CD4-positive, alpha-beta T cell treated with Interleukin-15 for 1 hour (primary cell): ENCODE data around the gene TCF4.

Source experiments
- DNase-seq: peaks from one replicate; pipeline ENCODE4 v3.0.0-alpha.2; 2020

Gene TCF4

DNA sequence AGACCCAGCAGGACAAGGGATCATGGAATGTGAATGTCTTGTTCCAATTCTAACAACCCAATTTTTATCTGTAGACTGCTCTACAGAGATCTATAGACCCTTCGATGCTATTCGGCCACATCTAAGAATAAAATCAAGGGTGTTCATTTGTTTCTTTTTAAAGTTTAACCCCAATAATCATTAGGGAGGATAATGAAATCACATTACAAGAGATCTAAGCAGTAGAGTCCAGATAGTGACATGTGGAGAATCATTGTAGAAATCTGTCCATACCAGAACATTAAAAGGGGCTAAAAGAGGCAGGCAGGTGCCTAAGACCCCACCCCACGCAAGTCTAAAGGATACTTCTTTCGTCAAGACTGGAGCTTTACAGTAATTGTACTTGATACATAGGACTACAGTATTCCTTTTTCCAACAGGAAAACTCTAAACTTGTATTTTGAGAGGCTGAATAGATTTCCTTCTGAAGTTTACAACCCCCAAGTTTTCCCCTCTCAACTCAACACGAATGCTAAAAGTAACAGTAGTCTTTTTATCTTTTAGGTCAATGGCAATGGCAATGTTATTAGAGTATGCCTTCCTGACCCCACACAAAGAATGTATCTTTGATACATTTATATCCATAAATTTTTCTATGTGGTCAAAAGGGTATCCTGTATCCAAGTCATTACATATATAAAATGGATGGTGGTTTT lies 183.7 kb downstream of the TCF4 start:
- DNase-seq: no peak

DNA sequence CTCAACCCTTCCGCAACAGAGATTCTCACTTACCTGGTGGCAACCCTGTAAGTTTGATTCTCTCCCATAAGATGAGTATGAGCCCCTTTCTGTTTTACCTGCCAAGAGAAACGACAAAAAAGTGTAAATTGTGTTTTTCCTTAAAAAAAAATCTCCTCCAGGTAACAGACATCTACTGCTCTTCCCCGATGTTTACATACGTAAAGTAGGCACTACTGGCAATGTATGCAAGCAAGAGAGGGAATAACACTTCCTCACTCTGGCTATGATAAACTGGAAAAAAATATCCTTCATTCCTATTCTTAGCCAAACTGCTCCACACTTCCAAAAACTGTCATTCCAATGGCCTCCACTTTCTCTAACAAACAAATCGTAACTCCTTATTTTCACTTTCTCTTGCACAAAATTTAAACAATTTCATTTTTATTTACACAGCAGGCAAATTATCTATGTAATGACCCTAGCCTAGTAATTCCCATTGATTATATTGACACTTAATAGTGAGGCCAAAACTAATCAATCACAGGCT lies 184.5 kb downstream of the TCF4 start:
- no peak for DNase-seq

DNA sequence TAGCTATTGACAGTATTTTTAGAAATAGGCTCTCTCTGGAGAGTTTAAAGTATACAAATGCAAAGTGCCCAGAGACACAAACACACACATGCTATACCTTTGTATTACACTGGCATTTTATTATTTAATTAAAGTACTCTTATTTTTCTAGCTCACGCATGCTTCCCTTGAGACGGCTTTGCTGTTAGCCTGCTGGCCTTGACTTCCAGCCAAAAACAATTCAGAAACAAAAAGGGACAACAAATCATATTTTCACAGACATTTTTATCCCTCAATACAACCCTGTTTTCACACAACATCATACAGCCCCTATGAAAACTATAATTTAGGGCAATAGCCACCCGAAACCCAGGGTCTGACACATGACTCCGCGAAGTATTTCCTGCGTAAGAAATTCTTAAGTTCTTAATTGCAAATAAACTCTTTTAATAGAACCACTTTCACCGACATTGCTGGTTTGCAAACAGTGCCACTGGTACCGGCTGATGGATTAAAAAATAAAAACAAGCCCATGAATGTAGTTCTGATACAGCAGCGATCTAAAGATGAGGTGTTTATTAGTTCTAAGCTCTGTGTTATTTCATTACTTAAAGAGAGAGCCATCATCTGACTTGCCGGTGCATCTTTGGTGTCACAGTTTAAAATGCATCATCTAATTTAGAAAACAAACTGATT lies 185.1 kb downstream of the TCF4 start:
- no peak for DNase-seq

DNA sequence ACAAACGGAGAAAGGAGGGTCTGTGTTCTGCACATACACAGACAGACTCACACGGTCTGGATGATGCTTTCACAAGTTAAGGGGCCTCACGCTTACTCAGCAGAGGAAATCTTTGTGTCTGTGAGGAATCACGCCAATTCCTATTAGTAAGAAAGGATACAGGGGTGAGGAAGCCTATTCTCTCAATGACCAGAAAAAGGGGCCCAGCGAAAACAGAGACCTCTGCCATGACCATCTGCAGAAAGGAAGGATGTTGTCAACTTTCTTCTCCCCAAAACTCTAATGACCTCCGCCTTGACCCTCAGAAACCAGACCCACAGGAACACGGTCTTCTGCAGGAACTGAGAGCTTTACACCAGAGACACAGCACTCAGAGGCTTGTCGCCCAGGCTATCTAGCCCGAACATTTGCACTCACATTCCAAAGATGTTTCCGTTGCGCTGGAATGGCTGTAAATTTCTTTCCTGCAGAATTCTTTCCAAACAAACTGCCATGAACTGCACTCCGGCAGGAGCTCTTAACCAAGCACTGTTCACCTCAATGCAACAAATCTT lies 186.3 kb downstream of the TCF4 start:
- DNase-seq: no peak

DNA sequence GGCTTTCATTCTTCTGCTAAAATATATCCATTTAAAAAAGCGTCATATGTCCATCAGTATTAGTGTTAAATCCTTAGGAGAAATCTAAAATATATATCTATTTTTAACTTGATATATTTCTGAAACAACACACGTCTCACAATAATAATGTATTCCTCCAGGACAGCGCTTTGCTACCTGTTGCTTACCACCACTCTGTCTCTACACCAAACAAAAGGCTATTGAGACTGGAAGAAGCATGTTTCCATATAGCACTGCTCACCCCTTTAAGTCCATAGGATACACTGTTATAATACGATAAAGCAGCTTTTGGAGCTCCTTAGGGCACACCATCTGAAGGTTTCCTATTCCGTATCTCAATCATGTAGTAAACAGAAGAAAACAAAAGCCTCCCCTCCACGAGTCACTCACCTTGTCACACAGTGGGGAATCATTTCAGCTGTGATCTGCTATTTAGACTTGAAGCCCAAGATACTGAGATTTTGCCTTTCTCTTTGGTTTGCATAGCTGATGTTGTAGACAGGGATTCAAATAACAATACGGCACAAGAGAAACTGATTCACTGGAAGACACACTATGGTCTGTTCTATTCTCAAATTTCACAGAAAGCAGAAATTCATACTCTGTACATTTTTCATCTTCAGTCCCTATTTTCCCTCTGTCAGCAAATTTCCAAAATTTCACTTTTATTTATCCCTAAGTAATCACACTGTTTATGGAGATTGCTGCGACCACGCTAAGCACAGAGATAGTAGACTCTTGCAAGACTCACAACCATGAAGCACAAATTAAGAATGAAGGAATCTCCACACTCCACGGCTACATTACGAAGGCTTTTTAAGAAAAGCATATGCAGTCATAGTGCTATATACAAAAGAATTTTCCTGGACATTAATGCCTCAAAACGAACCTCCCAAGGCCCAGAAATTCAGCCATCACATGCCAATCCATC lies 187.1 kb downstream of the TCF4 start:
- no peak for DNase-seq

DNA sequence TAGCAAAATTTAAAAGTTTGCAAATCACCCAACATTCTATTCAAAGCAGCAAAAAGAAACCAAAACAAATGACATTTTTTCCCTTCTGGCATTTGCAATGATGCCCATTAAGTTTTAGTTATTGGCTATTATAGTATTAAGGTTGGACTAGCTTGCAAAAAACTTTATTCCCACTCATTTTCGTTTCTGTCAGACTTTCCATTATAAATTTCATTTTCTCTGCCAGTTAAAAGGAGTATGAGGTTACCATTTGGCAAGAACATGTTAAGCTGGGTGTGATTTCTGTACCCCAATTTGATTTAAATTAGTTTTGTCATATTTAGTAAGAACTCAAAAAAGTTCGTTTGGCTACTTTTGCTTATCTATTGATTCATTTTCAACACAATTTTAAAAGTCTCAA lies 187.9 kb downstream of the TCF4 start:
- DNase-seq: no peak

DNA sequence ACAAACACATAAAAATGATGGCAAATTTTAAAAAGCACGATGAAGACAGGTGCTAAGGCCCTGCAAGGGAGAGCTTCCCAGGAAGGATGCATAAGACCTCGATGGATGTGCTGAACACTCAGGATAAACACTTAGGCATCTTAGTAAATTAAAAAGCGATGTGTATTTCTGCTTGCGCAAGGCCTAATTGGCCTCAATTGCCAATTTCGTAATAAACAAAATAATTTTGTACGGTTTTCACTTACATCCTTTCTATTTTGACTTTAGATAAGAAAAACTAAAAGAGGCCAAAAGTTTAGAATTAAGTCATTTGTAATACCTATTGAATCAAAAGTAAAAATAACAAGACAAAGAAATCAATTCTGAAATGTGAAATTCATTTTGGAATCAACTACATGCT lies 189.1 kb downstream of the TCF4 start:
- DNase-seq: no peak

DNA sequence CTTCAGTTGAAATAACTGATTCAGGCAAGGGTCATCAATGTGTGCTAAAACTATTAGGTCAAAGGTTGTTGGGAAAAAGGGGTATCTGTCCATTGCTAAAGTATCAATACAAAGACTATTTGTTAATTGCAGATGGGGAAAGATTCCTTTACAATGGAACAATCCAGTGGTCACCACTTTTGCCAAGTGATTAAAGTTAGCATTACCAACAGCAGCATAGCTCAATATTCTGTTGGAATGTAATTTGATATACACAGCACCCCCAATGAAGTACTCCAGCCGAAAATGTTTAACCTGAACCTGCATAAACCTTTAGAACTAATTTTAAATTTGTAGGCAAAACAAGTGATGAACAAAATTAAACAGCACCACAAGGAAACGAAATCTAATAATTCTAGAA lies 191.0 kb downstream of the TCF4 start:
- no peak for DNase-seq

DNA sequence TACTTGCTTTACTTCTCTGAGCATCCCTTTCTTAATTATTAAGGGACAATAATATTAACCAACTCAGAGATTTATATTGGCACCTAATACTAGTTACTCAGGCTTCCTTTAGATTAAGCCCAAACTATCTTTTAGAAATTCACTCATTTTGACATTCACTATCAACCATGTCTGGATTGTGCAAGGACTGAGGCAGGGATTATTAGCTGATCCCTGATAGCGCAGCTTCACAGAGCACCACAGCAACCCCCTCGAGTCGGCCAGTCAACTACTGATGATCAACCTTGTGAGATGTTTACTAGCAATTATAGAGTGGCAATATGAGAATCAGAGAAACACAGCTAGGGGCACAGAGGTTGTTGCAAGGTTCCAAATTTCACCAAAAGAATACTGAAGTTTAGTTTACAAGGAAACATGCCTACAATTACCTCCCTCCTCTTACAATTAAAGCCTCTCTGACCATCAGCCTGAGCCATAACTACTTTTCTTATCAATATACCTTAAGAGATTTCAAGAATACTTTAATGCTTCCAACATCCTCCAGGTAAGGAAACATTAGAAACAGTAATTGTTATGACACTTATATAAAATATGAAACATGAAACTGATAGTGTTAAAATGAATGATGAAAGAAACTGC lies 191.6 kb downstream of the TCF4 start:
- no peak for DNase-seq

DNA sequence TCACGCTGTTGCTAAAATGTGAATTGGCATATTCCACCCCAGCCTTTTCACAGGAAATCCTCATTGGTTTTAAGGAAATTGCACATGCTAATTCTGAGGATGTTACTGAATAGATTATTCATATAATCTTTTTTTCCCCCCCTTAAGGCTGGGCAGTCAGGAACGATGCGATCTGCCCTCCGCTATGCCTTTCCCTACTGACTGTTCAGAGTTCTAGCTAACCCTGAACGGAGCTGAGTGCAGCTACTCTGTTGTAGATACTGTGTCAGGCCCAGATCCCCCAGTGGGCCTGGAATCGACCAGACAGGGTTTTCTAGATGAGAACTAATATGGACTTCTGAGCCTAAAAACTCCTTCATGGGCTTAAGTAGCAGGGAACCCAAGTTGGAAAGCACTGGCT lies 192.2 kb downstream of the TCF4 start:
- no peak for DNase-seq

DNA sequence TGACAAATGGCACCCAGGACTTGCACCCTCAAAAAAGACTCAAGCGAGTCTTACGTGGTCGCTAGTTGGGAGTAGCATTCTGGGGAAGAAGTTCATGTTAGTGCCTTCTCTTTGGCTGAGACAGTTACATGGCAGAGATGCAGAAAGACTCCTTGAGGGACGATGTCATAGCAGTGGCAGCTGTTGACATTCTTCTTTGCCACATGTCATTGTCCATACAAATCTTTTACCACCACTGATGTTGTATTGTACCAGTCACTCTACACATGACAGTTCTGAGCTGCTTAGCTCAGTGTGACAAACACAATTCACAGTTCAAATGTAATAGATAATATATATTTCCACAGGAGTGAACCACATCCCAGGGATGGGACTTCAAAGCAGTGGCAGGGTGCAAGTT lies 197.1 kb downstream of the TCF4 start:
- DNase-seq: no peak

DNA sequence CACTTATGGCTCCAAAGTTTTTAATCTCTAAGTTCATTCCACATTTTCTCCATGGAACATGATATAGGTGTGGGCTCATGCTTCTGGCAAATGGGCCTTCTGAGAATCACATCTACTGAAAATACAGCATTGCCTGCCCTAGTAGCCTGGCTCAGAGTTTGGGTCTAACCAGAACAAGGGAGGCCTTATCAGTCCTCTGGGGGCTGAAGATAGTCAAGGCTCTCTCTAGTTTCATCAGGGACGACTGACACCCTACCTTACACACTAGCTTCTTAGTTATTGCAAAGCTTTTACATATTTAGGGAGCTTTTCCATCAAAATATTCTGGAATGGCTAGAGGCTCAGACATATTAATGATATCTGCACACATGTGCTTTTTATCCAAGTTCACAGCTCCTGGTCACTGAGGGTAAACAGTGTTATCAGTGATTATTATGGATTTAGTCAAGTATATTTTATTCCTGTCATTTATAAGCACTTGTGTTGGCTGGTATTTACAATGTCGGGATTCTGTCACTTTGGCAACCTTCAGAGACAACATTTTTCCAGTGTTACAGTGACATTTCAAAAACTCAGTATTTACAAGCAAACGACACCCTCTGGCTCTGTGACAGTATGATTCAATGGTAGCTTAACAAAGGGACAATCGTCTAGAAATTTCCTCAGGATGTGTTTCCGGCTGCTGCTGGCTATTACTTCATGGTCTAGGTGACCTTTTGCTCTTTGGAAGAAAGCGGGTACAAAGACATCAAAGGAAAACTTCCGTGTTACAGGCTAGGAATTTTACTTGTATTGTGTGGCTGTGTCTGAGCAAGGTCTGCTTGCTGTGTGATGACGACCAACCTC lies 200.6 kb downstream of the TCF4 start:
- DNase-seq: no peak

DNA sequence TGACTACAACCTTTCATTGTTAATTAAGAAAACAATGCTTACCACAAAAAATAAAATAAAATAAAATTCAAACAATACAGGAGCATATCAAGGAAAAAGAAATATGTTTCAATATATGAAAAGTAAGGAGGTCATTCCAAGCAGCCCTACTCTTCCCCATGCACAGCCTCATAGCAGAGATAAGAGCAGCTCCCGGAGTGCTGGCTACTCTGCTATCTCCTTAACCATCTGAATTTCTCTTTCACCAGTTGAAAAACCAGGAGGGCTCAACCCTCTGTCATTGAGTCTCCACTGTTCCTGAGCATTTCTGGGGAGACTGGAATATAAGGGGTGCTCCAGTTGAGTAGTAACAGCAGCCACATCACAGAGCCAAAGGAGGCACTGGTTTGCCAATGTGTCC lies 201.4 kb downstream of the TCF4 start:
- DNase-seq: no peak

DNA sequence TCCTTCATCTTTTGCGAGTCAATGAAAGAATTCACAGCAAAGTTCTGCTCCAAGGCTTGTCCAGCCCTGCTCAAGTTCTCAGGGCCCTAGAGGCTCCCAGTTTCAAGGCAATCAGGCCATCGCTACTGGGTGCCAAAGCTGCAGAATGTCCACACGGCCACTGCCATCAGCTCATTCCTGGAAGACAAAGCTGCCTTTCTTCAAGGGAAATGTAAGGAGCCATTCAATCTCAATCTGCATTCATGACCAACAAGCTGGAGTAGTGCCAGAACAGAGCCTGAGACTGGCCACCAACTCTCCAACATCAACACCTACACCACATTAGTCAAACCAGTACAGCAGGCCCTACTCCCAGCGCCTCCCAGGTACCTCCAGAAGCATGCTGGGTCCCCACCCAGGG lies 202.2 kb downstream of the TCF4 start:
- DNase-seq: no peak

DNA sequence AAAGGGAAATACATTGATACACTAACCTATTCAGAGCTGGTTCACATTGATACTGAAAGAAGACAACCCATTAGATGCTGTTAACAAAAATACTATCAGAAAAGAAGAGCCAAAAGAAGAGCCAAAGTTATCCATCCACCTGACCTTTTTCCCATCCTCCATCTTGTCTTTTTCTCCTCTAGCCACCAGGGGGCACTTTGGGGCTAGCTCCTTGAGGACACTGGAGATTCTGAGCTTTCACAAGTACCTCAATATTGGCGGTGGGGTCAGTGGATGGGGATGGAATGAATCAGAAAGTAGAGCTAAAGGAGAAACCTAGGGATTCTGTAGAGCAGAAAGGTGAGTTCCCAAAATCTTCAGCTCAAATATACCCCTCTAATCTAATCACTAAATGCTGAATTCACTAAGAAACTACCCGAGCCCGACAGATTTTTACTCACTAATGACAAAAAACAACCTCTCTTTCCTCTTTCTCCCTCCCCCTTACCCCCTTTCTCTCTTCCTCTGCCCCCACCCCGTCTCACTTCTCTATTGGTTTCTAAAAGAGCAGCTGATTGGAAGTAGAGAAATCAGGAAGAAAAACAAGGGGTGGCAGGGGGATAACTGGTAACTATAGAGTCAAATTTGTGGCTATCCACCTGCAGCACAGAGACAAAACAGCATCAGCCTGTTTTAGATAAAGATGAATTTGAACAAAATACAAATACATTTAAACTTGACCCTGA lies 203.3 kb downstream of the TCF4 start:
- DNase-seq: no peak

DNA sequence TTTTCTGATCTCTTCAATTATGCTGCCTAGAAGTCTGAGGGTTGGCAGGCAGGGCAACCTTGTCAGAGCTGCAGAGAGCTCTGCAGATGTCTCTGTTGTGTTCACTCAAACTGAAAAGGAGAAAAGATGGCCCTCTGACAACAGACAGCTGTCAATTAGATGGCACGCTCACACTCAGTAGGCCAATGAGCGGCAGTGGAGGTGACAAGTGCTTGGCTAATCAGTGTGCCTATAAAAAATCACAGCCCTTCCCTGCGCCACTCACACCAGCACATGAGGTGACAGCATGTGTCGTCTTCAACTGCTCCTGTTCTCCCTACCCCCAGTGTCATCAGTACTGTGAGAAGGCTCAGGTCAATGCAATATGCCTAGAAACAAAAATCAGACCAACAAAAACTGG lies 203.9 kb downstream of the TCF4 start:
- DNase-seq: no peak

DNA sequence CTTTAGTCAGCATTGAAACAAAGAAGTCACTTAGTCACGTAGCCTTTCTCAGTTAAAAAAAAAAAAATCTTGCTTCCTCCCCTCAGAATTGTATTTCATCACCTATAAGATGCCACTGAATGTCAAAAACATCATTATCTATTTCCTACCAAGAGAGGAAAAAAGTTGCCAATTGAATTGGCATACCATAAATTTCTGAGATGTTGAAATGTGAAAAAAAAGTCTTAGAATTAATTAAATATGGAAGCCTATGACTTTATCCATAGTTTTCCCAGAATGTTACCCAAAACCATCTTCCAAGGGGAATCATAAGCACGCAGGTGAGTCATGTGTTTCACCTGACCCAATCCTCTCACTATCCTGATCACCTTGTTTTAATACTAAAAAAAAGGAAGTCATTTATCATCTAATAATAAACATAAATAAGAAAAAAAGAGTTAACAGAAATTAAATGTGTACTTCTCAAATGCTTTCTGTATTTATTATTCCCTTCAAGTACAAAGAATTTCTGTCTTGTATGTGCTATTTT lies 205.7 kb downstream of the TCF4 start:
- no peak for DNase-seq

DNA sequence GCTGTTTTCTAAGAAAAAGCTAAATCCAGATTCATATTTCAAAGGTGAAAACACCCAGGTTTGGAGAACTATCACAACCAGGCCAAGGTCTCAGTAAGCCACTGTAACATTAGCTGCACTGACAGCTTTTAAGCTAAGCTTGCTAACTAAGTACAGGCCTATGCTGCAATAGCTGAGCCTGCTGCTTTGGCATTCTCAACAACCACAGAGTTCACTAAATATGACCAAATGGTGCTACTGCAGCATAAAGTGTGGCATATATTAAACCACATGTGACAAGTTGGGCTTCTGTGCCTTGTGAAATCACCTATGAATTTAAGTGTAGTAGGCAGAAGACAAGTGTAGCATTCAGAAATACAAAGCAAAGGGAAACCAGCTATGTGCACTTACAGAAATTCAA lies 206.7 kb downstream of the TCF4 start:
- DNase-seq: no peak

DNA sequence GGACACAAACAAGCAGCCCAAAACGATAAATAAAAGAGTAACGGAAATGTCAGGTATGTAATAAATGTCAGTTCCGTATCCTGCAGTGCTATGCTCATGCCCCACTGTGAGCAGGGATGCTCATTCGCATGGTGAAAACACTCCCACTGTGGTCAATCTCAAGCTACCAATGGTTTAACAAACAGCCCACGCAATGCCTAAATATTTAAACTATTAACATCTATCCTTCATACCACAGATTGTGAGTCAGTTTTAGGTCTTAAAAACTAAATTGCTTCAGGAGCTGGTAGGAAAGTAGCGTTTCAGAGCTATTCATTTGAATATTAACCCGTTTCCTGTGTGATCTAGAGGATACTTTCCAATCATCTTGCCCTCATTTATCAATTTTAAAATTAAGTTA lies 207.4 kb downstream of the TCF4 start:
- DNase-seq: no peak

DNA sequence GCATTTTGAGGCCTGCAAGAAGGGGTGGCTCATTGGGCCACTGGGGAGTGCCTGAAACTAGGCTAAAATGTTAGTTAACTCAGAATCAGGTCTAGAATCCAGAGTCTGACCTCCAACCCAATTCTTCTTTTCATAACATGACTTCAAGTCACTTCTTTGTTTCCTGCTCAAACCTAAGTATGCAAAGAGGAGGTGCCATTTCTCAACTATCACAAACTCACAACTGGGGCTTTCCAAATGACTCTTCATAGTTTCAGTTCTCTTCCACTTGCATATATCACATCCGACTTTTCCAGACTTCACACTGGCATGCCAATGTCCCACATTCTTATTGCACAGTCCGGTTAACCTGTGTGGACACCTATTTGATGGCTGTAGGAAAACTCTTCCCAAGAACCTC lies 211.6 kb downstream of the TCF4 start:
- no peak for DNase-seq

DNA sequence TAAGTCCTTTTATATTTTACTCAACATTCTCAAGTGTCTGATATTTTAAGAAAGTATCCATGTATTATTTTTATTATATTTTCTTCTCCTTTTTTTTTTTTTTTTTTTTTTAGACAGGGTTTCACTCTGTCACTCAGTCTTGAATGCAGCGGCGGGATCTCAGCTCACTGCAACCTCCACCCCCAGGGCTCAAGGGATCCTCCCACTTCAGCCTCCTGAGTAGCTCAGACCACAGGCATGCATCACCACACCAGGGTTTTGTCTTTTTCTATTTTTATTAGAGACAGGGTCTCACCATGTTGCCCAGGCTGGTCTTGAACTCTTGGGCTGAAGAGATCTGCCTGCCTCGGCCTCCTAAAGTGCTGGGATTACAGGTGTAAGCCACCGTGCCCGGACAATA lies 212.1 kb downstream of the TCF4 start:
- no peak for DNase-seq
